ENCODE results near the gene WDR20. TPM values are rescaled to one million over a fixed set of nuclear protein-coding genes. Genes with fewer than 3 reads are reported as not detected.

Gene WDR20
- total and polyA plus RNA-seq, 2 of the 4 experiments (the other 2 are of a cell fraction) = 20.3 to 27.4 TPM

GRCh38 chr14:102227184-102227964, 87.7 kb downstream of the WDR20 start:
- Histone ChIP-seq H3K27ac (ENCODE audit: insufficient read depth, low read length) (no peak overlapping the region), H3K56ac (ENCODE audit: extremely low read depth, insufficient read depth, low read length) (no peak overlapping the region), H2BK20ac (ENCODE audit: low read depth, low read length) (no peak overlapping the region), H3K4ac (ENCODE audit: low read depth, low read length) (no peak overlapping the region), H3K9me1 (ENCODE audit: insufficient read depth, low read length) (peaks cover 11% of the 10 kb centered on the region; the same call in 1 of the 2 replicates), H3K4me3 (ENCODE audit: insufficient read depth, low read depth, low read length) (no peak overlapping the region), H3K36me3 (ENCODE audit: control insufficient read depth, insufficient read depth, low read length) (peaks cover 7% of the 10 kb centered on the region), H3K23ac (ENCODE audit: low read depth, low read length) (no peak overlapping the region), H2BK15ac (ENCODE audit: low read depth, low read length) (no peak overlapping the region), H2AFZ (replicated peaks; ENCODE audit: low read length, poor library complexity) (no peak overlapping the region), H3K18ac (ENCODE audit: low read depth, low read length) (no peak overlapping the region), H3K4me1 (ENCODE audit: control insufficient read depth, insufficient read depth, low read length) (no peaks in the 10 kb centered on the region), H3K27me3 (ENCODE audit: control insufficient read depth, insufficient read depth, low read length) (no peaks in the 10 kb centered on the region), H2BK120ac (ENCODE audit: low read depth, low read length) (no peak overlapping the region), H3K9ac (ENCODE audit: low read depth, low read length) (no peak overlapping the region), H2AK9ac (replicated peaks; ENCODE audit: low read depth, low read length, poor library complexity) (peak overlapping the region; percentile 85), H2BK5ac (ENCODE audit: low read depth, low read length, poor library complexity, severe bottlenecking) (no peak overlapping the region), H4K91ac (ENCODE audit: insufficient read depth, low read depth, low read length) (no peak overlapping the region), H4K20me1 (ENCODE audit: insufficient read depth, low read length) (no peaks in the 10 kb centered on the region), H4K8ac (ENCODE audit: low read depth in 2 of 2, low read length in 2 of 2) (no peak overlapping the region), H2AK5ac (ENCODE audit: low read depth, low read length) (no peak overlapping the region), H3K14ac (replicated peaks; ENCODE audit: low read depth, low read length) (no peak overlapping the region), H3K4me2 (ENCODE audit: low read depth, low read length) (no peak overlapping the region), H3K79me1 (ENCODE audit: low read depth in 1 of 2, low read length in 2 of 2) (peaks cover 0 to 5% of the 10 kb centered on the region in 2 experiments; a peak in 1 of 4 replicates), H3K9me3 (ENCODE audit: control insufficient read depth, insufficient read depth, low read length) (no peaks in the 10 kb centered on the region), H4K5ac (ENCODE audit: low read depth, low read length) (no peak overlapping the region)
- BruUV-seq (replicated peaks) = no TSS peak
- 93% methylated on average over 13 of the region's 28 CpGs; no CpG with 5 or more reads in 1 of the 2 experiments for WGBS, 2 experiments (ENCODE audit: extremely low coverage in 2 of 2, insufficient read length in 1 of 2)
- in situ Hi-C loops (cut with MboI; ENCODE audit: low sequenced_read_pairs) (no loop called here), dilution Hi-C loops (cut with HindIII; ENCODE audit: low sequenced_read_pairs, unreplicated experiment) (no loop called here), intact Hi-C loops (cut with micrococcal nuclease) (no loop called here)
- TF ChIP-seq BHLHE40 (IDR thresholded peaks at IDR 0.05; ENCODE audit: low read depth, low read length) (no peak), MAFK (IDR thresholded peaks at IDR 0.05; ENCODE audit: low read depth, low read length) (no peak), RCOR1 (IDR thresholded peaks at IDR 0.05; ENCODE audit: insufficient replicate concordance, low read length) (no peak), SMC3 (IDR thresholded peaks at IDR 0.05; ENCODE audit: low read depth, low read length) (no peak)
- DNase-seq = no peak
- ChIA-PET POLR2A (ENCODE audit: unreplicated experiment) (no interaction called here), CTCF (no interaction called here)
- no peak for ATAC-seq (ENCODE audit: low read depth)
